ENCODE results near the gene TMEM190. TPM values are rescaled to one million over a fixed set of nuclear protein-coding genes. Genes with fewer than 3 reads are reported as not detected.

Gene TMEM190
- total and polyA plus RNA-seq, 9 of the 15 experiments (the other 6 are each of a cell fraction or from before 2014, with no cell fraction given): not detected

- TF ChIP-seq RERE (CRISPR knock-in tag; IDR thresholded peaks at IDR 0.05; ENCODE audit: borderline replicate concordance) (no peak), MAFG (tag; conservative IDR thresholded peaks at IDR 0.05) (no peak), MCM7 (IDR thresholded peaks at IDR 0.05) (no peak), RBFOX2 (IDR thresholded peaks at IDR 0.05; ENCODE audit: low read depth, low read length) (no peak), PML (IDR thresholded peaks at IDR 0.05; ENCODE audit: low read length) (no peak), SMARCA5 (IDR thresholded peaks at IDR 0.05) (no peak), BRD4 (IDR thresholded peaks at IDR 0.05) (no peak), IFI16 (CRISPR knock-in tag; IDR thresholded peaks at IDR 0.05) (no peak), GTF2E2 (tag; IDR thresholded peaks at IDR 0.05) (no peak), TRIM28 (IDR thresholded peaks at IDR 0.05) (no peak), ZBTB26 (CRISPR knock-in tag; IDR thresholded peaks at IDR 0.05) (no peak), NCOA2 (IDR thresholded peaks at IDR 0.05; ENCODE audit: partially characterized antibody in 2 of 2) (no peak), ZNF143 (CRISPR knock-in tag; IDR thresholded peaks at IDR 0.05) (no peak)
- TF ChIP-seq, protein P1, sequence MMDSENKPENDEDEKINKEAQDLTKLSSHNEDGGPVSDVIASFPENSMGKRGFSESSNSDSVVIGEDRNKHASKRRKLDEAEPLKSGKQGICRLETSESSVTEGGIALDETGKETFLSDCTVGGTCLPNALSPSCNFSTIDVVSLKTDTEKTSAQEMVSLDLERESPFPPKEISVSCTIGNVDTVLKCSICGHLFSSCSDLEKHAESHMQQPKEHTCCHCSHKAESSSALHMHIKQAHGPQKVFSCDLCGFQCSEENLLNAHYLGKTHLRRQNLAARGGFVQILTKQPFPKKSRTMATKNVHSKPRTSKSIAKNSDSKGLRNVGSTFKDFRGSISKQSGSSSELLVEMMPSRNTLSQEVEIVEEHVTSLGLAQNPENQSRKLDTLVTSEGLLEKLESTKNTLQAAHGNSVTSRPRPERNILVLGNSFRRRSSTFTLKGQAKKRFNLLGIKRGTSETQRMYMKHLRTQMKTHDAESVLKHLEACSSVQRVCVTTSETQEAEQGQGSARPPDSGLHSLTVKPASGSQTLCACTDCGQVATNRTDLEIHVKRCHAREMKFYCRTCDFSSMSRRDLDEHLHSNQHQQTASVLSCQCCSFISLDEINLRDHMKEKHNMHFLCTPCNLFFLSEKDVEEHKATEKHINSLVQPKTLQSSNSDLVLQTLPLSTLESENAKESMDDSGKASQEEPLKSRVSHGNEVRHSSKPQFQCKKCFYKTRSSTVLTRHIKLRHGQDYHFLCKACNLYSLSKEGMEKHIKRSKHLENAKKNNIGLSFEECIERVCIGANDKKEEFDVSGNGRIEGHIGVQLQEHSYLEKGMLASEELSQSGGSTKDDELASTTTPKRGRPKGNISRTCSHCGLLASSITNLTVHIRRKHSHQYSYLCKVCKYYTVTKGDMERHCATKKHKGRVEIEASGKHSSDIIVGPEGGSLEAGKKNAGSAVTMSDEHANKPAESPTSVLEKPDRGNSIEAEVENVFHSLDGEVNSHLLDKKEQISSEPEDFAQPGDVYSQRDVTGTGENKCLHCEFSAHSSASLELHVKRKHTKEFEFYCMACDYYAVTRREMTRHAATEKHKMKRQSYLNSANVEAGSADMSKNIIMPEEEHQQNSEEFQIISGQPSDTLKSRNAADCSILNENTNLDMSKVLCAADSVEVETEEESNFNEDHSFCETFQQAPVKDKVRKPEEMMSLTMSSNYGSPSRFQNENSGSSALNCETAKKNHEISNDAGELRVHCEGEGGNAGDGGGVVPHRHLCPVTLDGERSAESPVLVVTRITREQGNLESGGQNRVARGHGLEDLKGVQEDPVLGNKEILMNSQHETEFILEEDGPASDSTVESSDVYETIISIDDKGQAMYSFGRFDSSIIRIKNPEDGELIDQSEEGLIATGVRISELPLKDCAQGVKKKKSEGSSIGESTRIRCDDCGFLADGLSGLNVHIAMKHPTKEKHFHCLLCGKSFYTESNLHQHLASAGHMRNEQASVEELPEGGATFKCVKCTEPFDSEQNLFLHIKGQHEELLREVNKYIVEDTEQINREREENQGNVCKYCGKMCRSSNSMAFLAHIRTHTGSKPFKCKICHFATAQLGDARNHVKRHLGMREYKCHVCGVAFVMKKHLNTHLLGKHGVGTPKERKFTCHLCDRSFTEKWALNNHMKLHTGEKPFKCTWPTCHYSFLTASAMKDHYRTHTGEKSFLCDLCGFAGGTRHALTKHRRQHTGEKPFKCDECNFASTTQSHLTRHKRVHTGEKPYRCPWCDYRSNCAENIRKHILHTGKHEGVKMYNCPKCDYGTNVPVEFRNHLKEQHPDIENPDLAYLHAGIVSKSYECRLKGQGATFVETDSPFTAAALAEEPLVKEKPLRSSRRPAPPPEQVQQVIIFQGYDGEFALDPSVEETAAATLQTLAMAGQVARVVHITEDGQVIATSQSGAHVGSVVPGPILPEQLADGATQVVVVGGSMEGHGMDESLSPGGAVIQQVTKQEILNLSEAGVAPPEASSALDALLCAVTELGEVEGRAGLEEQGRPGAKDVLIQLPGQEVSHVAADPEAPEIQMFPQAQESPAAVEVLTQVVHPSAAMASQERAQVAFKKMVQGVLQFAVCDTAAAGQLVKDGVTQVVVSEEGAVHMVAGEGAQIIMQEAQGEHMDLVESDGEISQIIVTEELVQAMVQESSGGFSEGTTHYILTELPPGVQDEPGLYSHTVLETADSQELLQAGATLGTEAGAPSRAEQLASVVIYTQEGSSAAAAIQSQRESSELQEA (IDR thresholded peaks at IDR 0.05; ENCODE audit: low read depth): no peak
These were observed 42.8 kb upstream of the TMEM190 start (continued) for GRCh38 chr19:55333870-55334269.

Data from K562 (cell line).